DOHH2 (cell line): ENCODE data around the gene NELFCD.

ENCODE experiments used
- EZH2phosphoT487 ChIP-seq: fragments of 200-600 bp; sonication (generic); IDR thresholded peaks from 2 replicates; pipeline ENCODE4 v1.6.1; 2017; ENCODE audit warnings: borderline replicate concordance, mild to moderate bottlenecking, antibody characterized with exemption, low read length, moderate library complexity, mixed read lengths
- TF ChIP-seq, protein P1 (sequence below): fragments of 200-600 bp; sonication (generic); IDR thresholded peaks from one replicate; pipeline ENCODE4 v1.5.1; 2014; ENCODE audit warnings: antibody characterized with exemption, mild to moderate bottlenecking, low read depth, low read length; ENCODE audit not compliant: poor library complexity, severe bottlenecking

DNA sequence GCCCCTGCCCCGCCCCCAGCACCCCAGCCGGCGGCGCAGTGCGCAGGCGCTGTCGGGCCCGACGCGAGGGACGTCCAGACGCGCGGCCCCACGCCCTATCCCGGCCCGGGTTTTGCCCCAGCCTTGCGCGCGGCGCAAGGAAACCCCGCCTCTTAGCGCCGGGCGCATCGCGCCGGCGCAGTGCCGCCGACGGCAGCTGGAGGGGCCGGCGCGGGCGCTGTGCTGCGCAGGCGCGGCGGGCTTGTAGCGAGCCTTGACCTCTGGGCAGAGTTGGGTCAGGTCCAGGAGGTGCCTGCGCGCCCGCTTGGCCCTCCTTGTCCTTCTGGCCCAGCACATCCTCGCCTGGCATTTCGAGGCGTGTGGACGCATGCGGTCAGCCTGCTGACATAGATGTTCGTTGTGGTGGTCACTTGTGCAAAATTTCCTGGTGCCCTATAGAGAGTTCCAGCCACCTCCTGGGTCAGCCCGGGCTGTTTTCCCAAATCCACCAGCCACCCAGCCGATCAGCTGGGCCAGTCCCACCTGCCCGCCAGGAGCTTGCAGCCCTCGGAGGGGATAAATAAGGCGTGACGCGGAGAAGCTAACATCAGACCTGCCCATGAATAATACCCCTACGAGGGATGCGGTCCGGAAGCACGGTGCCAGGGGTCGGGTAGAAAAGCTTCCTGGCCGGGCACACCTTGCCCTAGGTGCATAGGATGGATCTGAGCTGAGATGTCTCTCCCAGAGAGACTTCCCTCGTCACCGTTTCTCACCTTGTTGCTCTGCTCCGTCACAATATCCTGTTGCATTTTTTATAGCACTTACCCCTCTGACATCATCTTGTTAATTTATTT lies 62.0 kb downstream of the NELFCD start:
- TF ChIP-seq, protein P1, sequence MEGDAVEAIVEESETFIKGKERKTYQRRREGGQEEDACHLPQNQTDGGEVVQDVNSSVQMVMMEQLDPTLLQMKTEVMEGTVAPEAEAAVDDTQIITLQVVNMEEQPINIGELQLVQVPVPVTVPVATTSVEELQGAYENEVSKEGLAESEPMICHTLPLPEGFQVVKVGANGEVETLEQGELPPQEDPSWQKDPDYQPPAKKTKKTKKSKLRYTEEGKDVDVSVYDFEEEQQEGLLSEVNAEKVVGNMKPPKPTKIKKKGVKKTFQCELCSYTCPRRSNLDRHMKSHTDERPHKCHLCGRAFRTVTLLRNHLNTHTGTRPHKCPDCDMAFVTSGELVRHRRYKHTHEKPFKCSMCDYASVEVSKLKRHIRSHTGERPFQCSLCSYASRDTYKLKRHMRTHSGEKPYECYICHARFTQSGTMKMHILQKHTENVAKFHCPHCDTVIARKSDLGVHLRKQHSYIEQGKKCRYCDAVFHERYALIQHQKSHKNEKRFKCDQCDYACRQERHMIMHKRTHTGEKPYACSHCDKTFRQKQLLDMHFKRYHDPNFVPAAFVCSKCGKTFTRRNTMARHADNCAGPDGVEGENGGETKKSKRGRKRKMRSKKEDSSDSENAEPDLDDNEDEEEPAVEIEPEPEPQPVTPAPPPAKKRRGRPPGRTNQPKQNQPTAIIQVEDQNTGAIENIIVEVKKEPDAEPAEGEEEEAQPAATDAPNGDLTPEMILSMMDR = no peak
- TF ChIP-seq EZH2phosphoT487 = no peak
